ENCODE data around the gene METTL22.

The METTL22 gene

DNA sequence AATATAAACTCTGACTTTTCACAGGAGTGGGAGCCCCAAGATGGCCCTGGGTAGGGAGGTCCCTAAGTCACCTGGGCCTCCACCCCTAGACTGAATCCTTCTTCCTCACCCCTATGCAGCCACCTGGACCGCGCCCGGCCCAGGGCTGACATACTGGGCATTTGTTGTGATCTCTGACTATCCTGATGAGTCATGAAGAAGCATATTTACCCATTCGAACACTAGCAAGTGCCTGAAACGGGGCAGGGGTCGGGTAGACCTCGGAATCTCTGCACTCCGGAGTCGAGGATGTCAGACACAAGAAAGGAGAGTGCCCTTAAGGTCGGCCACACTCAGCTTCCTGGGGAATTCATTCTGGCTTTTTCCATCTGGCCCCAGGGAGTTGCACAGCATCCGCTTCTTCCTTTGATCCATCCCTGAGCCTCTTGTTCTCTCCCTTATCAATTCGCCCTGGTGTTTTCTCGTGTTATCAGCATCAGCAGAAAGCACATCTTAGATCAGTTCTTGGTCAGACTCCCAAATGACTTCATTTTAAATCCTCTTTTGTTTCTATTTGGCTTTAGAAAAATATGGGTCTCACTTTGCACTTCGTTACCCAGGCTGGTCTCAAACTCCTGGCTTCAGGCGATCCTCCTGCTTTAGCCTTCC lies 10.4 kb downstream of the METTL22 start:
- H3K4me1 ChIP-seq (ENCODE audit: insufficient read depth, low read length), result no peaks in the 10 kb centered on the region
- H3K4me2 ChIP-seq (ENCODE audit: insufficient read depth, low read length), result no peak overlapping the region

DNA sequence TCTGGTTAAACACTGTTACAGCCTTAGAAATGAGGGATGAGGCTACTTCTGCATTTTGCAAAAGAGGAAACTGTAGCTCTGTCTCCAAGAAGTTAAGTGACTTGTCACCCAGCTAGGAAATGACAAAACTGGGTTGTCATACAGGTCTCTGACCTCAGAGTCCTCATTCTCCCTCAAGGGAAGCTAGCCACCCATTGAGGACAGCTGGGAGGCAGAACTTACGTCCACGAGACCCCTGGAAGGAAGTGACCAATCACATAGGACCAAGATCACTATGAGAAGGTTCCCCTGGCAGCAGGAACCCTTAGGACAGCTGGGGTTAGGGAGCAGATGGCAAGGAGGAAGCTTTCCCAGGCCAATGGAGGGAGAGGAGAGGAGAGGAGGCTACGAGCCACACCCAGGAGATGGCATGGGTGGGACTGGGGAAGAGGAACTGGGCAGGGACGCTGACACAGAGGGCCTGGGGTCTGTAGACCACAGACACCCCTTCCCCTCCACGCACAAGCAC lies 11.2 kb downstream of the METTL22 start:
- DNase-seq (no peak), ATAC-seq (ENCODE audit: insufficient read depth, low read depth) (no peak)
- H3K9ac ChIP-seq (ENCODE audit: low read depth, low read length), result no peak overlapping the region
- H3K4me1 ChIP-seq (ENCODE audit: insufficient read depth, low read length), result no peaks in the 10 kb centered on the region
- no peaks in the 10 kb centered on the region for H3K27me3 ChIP-seq (ENCODE audit: insufficient read depth, low read length, poor library complexity)
- H3K36me3 ChIP-seq (ENCODE audit: insufficient read depth, low read length), result peaks cover 90% of the 10 kb centered on the region
- peaks cover 3% of the 10 kb centered on the region; the same call in 1 of the 2 replicates for H3K79me2 ChIP-seq (ENCODE audit: insufficient read depth, low read length)
- peaks cover 40% of the 10 kb centered on the region; the same call in 1 of the 2 replicates for H4K20me1 ChIP-seq (ENCODE audit: insufficient read depth, low read length)
- no peak for TF ChIP-seq EZH2 (IDR thresholded peaks at IDR 0.05; ENCODE audit: borderline replicate concordance, low read depth, low read length, severe bottlenecking)
- TF ChIP-seq CTCF (IDR thresholded peaks at IDR 0.05; ENCODE audit: borderline replicate concordance, extremely low read depth, low read length, poor library complexity, severe bottlenecking), result no peak
- no peak overlapping the region for H2AFZ ChIP-seq (ENCODE audit: low read depth, low read length)
- H3K27ac ChIP-seq (ENCODE audit: low read length), result no peak overlapping the region; the same call in 1 of the 2 replicates
- no peaks in the 10 kb centered on the region for H3K9me3 ChIP-seq (ENCODE audit: insufficient read depth, low read length, severe bottlenecking)
- H3K4me3 ChIP-seq (ENCODE audit: low read depth in 1 of 2, low read length in 2 of 2), result no peak overlapping the region
- no peak overlapping the region for H3K4me2 ChIP-seq (ENCODE audit: insufficient read depth, low read length)

More for the DNA sequence above, 10.4 kb downstream of the METTL22 start:
- ATAC-seq (ENCODE audit: insufficient read depth, low read depth) (no peak), DNase-seq (no peak)
- Histone ChIP-seq H4K20me1 (ENCODE audit: insufficient read depth, low read length) (peaks cover 46% of the 10 kb centered on the region; the same call in 1 of the 2 replicates), H3K9ac (ENCODE audit: low read depth, low read length) (no peak overlapping the region), H3K9me3 (ENCODE audit: insufficient read depth, low read length, severe bottlenecking) (no peaks in the 10 kb centered on the region), H3K36me3 (ENCODE audit: insufficient read depth, low read length) (peaks cover 91% of the 10 kb centered on the region), H3K4me3 (ENCODE audit: low read depth in 1 of 2, low read length in 2 of 2) (no peak overlapping the region), H3K27me3 (ENCODE audit: insufficient read depth, low read length, poor library complexity) (no peaks in the 10 kb centered on the region), H3K79me2 (ENCODE audit: insufficient read depth, low read length) (peaks cover 5% of the 10 kb centered on the region), H3K27ac (ENCODE audit: low read length) (no peak overlapping the region), H2AFZ (ENCODE audit: low read depth, low read length) (no peak overlapping the region)
- TF ChIP-seq EZH2 (IDR thresholded peaks at IDR 0.05; ENCODE audit: borderline replicate concordance, low read depth, low read length, severe bottlenecking), result no peak
- no peak for TF ChIP-seq CTCF (IDR thresholded peaks at IDR 0.05; ENCODE audit: borderline replicate concordance, extremely low read depth, low read length, poor library complexity, severe bottlenecking)

DNA sequence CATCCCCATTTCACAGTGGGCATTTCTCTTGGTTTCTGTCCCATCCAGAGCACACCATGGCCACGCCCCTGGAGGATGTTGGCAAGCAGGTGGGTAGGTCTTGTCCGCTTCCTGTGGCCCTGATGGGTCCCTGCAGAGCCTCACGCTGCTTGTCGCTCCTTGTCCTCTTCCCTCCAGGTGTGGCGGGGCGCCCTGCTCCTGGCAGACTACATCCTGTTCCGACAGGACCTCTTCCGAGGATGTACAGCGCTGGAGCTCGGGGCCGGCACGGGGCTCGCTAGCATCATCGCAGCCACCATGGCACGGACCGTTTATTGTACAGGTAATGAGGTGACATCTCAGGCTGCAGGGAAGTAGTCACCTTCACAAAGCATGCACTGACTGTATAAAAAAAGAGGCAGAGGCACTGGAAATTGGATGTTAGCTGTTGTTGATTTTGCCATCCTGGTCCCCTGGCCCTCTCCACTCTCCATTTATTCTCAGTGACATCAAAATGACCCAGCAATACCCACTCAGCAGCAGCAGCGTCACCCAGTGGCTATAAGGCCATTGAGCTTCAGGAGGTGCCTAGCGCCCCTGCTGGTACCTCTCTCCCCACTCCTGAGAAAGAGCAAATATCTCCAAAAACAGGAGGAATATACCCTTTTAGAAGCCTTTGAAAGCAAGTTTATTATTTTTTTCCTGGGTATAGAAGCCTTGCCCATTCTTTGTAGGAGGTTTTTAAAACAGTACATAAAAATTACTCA lies 13.7 kb downstream of the METTL22 start:
- Histone ChIP-seq H3K9ac (ENCODE audit: low read depth, low read length) (no peak overlapping the region), H3K4me1 (ENCODE audit: insufficient read depth, low read length) (no peaks in the 10 kb centered on the region), H3K27ac (ENCODE audit: low read length) (no peak overlapping the region), H3K4me3 (ENCODE audit: low read depth in 1 of 2, low read length in 2 of 2) (no peak overlapping the region), H3K36me3 (ENCODE audit: insufficient read depth, low read length) (peaks cover 88% of the 10 kb centered on the region), H3K4me2 (ENCODE audit: insufficient read depth, low read length) (no peak overlapping the region), H3K9me3 (ENCODE audit: insufficient read depth, low read length, severe bottlenecking) (no peaks in the 10 kb centered on the region), H3K27me3 (ENCODE audit: insufficient read depth, low read length, poor library complexity) (no peaks in the 10 kb centered on the region), H4K20me1 (ENCODE audit: insufficient read depth, low read length) (peaks cover 27% of the 10 kb centered on the region), H2AFZ (ENCODE audit: low read depth, low read length) (no peak overlapping the region), H3K79me2 (ENCODE audit: insufficient read depth, low read length) (no peaks in the 10 kb centered on the region)
- no peak for DNase-seq
- TF ChIP-seq CTCF (IDR thresholded peaks at IDR 0.05; ENCODE audit: borderline replicate concordance, extremely low read depth, low read length, poor library complexity, severe bottlenecking) (peak; percentile 29), EZH2 (IDR thresholded peaks at IDR 0.05; ENCODE audit: borderline replicate concordance, low read depth, low read length, severe bottlenecking) (no peak)
- ATAC-seq (ENCODE audit: insufficient read depth, low read depth), result no peak

All from DND-41 (cell line).